ENCODE measurements around the gene OR1K1. TPM values are rescaled to one million over a fixed set of nuclear protein-coding genes. Genes with fewer than 3 reads are reported as not detected.
A peak's percentile ranks its signal among the peaks of the same experiment; 100 is the strongest.

Gene OR1K1
- total and polyA plus RNA-seq, 9 of the 15 experiments (the other 6 are each of a cell fraction or from before 2014, with no cell fraction given): not detected

- no peak for TF ChIP-seq HNRNPH1 (optimal IDR thresholded peaks at IDR 0.05; ENCODE audit: low read depth, low read length)
- TF ChIP-seq, protein P1, sequence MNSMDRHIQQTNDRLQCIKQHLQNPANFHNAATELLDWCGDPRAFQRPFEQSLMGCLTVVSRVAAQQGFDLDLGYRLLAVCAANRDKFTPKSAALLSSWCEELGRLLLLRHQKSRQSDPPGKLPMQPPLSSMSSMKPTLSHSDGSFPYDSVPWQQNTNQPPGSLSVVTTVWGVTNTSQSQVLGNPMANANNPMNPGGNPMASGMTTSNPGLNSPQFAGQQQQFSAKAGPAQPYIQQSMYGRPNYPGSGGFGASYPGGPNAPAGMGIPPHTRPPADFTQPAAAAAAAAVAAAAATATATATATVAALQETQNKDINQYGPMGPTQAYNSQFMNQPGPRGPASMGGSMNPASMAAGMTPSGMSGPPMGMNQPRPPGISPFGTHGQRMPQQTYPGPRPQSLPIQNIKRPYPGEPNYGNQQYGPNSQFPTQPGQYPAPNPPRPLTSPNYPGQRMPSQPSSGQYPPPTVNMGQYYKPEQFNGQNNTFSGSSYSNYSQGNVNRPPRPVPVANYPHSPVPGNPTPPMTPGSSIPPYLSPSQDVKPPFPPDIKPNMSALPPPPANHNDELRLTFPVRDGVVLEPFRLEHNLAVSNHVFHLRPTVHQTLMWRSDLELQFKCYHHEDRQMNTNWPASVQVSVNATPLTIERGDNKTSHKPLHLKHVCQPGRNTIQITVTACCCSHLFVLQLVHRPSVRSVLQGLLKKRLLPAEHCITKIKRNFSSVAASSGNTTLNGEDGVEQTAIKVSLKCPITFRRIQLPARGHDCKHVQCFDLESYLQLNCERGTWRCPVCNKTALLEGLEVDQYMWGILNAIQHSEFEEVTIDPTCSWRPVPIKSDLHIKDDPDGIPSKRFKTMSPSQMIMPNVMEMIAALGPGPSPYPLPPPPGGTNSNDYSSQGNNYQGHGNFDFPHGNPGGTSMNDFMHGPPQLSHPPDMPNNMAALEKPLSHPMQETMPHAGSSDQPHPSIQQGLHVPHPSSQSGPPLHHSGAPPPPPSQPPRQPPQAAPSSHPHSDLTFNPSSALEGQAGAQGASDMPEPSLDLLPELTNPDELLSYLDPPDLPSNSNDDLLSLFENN (IDR thresholded peaks at IDR 0.05; ENCODE audit: low read depth in 2 of 2, low read length in 2 of 2): no peak
Observed at GRCh38 chr9:122788831-122789230, 11.1 kb upstream of the OR1K1 start, which contains the start of gene OR5C1 (continued).

GRCh38 chr9:122789256-122790046 is 10.5 kb upstream of the OR1K1 start:
- no peaks in the 10 kb centered on the region; a peak in 1 of 5 replicates for H3K4me1 ChIP-seq (replicated peaks in 1 of 2; ENCODE audit: control insufficient read depth in 2 of 2, insufficient read depth in 2 of 2, low read length in 2 of 2)
- H4K20me1 ChIP-seq (replicated peaks; ENCODE audit: control insufficient read depth, insufficient read depth, low read length): no peaks in the 10 kb centered on the region
- no peaks in the 10 kb centered on the region for H3K9me3 ChIP-seq (replicated peaks; ENCODE audit: control insufficient read depth, insufficient read depth, low read depth, low read length)
- H3K9ac ChIP-seq (ENCODE audit: insufficient read depth in 1 of 2, low read depth in 2 of 2, low read length in 2 of 2): no peak overlapping the region
- intact Hi-C loops (cut with micrococcal nuclease) (no loop called here), in situ Hi-C loops (cut with MboI) (no loop called here)
- FAIRE-seq (no peak), ATAC-seq (peak; percentile 43; the same call in 2 of the 3 replicates), DNase-seq (ENCODE audit: extremely low read depth in 1 of 4, low spot score in 3 of 4) (no peak)
- H3K9me1 ChIP-seq (ENCODE audit: control insufficient read depth, insufficient read depth, low read length): no peaks in the 10 kb centered on the region
- BruUV-seq (replicated peaks): no TSS peak
- WGBS (ENCODE audit: insufficient coverage, low coverage, missing lambda C conversion rate): 2% methylated on average over 28 of the region's 28 CpGs
- H3K27ac ChIP-seq (ENCODE audit: extremely low read depth, low read depth, low read length): no peak overlapping the region
- H3K4me2 ChIP-seq (ENCODE audit: insufficient read depth, low read length): no peak overlapping the region
- ChIA-PET CTCF (ENCODE audit: low intra/inter-chr PET ratio) (no interaction called here), POLR2A (interaction anchor here (0.6 kb wide), 1 partner anchor 13 kb away, joined by 3 read pairs; no protein-coding TSS in a partner anchor)
- no peaks in the 10 kb centered on the region for H3K79me2 ChIP-seq (ENCODE audit: control insufficient read depth, insufficient read depth, low read length)
- H3K36me3 ChIP-seq (ENCODE audit: control insufficient read depth, insufficient read depth, low read length): no peaks in the 10 kb centered on the region
- H3K27me3 ChIP-seq (ENCODE audit: control insufficient read depth in 2 of 2, insufficient read depth in 2 of 2, low read length in 2 of 2): peaks cover 26 to 30% of the 10 kb centered on the region in 2 experiments
- H3K4me3 ChIP-seq: no peak overlapping the region
- H2AFZ ChIP-seq (ENCODE audit: low read depth, low read length): no peak overlapping the region
- TF ChIP-seq MAFK (IDR thresholded peaks at IDR 0.05; ENCODE audit: low read length) (no peak), USF2 (CRISPR knock-in tag; IDR thresholded peaks at IDR 0.05) (no peak), SAFB (IDR thresholded peaks at IDR 0.05; ENCODE audit: borderline replicate concordance, low read depth, low read length) (no peak), DMBX1 (CRISPR knock-in tag; IDR thresholded peaks at IDR 0.05; ENCODE audit: borderline replicate concordance) (no peak), NCOA1 (IDR thresholded peaks at IDR 0.05; ENCODE audit: low read depth) (no peak), RBM22 (IDR thresholded peaks at IDR 0.05; ENCODE audit: low read depth, low read length, poor library complexity, severe bottlenecking) (no peak), ELF4 (CRISPR knock-in tag; IDR thresholded peaks at IDR 0.05) (no peak), ZNF354B (CRISPR knock-in tag; IDR thresholded peaks at IDR 0.05) (no peak), MCM7 (IDR thresholded peaks at IDR 0.05) (no peak), PTBP1 (IDR thresholded peaks at IDR 0.05; ENCODE audit: low read depth, low read length) (no peak), CC2D1A (IDR thresholded peaks at IDR 0.05) (no peak), SPI1 (IDR thresholded peaks at IDR 0.05; ENCODE audit: borderline replicate concordance, low read depth, low read length) (no peak)
- TF ChIP-seq, protein P2, sequence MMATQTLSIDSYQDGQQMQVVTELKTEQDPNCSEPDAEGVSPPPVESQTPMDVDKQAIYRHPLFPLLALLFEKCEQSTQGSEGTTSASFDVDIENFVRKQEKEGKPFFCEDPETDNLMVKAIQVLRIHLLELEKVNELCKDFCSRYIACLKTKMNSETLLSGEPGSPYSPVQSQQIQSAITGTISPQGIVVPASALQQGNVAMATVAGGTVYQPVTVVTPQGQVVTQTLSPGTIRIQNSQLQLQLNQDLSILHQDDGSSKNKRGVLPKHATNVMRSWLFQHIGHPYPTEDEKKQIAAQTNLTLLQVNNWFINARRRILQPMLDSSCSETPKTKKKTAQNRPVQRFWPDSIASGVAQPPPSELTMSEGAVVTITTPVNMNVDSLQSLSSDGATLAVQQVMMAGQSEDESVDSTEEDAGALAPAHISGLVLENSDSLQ (IDR thresholded peaks at IDR 0.05): no peak
